HG03060 (cell line): ENCODE measurements around the gene DCLRE1B.

Experiments
- ATAC-seq: cut with Tn5 transposase; IDR thresholded peaks from one replicate; pipeline ENCODE4 v1.9.1; 2021; ENCODE audit warnings: low read depth, moderate number of reproducible peaks; ENCODE audit not compliant: unreplicated experiment

The DCLRE1B gene

DNA sequence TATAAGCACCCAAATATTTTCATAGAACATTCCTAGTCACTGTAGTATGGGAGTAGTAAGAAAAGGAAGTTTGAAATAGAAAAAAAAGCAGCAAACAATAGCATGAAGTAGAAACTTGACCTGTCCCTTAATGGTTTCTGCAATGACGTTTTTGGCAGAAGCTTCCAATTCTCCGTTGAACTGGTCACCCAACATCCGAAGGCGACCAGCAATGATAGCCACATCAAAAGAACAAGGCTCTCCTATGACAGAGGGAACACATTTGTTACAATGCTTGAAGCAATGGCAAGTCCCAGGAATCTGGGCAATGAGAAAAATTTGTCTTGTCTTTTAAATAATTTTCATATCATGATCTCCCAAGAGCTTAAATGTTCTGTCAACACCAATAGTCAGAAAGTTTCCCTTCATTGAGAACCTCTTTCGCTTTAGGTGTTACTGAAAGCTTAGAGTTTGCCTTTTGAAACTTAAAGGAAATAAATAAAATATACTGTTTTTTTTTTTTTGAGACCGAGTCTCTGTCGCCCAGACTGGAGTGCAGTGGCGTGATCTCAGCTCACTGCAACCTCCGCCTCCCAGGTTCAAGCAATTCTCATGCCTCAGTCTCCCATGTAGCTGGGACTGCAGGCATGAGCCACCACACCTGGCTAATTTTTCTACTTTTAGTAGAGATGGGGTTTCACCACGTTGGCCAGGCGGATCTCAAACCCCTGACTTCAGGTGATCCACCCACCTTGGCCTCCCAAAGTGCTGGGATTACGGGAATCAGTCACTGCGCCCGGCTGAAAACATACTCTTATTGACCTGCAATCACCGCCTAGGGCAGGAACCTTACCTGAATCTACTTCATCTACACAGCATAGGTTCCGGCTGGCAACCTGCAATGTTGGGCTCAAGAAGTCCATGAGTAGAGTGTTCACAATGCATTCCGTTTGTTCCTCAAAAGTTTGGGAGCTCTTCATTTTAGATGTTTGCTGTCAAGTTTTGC is 18.4 kb upstream of the DCLRE1B start:
- no peak for ATAC-seq

DNA sequence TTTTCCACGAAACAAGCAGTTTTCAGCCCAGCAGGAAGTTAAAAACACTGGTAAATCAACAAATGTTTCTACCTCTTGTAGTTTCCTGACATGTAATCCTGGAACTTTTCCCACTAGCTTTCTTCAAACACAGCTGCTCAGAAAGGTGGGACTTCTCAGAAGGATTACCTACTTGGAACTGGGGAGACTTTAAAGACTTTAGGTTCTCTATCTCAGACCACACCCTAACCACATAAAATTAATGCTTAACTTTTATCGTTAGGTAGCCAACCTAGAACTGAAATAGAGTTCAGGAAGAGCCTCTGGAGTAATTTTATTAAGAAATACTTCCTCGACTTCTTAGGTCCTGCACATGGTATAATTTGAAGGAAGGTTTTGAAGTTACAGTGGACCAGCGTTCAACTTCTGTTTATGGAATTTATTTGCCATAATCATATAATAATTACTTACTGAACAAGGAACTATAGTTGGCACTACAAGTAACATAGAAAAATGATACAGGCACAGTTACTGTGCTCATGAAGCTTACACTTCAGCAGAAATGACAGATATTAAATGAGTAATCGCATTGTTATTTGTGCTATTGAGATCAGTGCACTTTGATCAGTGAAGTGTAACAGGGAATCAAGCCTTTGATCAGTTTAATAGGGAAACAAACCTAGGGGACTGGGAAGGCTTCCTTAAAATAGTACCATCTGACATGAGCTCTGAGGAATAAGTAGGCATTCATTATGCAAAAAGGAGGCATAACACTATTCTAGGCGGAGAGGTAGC is 17.5 kb upstream of the DCLRE1B start, which contains the start of gene BCL2L15:
Gene BCL2L15 (minus strand): TSS at position 180 of the 774 bp plus-strand sequence. CDS start 206 bp downstream, outside the sequence.
- no peak for ATAC-seq

DNA sequence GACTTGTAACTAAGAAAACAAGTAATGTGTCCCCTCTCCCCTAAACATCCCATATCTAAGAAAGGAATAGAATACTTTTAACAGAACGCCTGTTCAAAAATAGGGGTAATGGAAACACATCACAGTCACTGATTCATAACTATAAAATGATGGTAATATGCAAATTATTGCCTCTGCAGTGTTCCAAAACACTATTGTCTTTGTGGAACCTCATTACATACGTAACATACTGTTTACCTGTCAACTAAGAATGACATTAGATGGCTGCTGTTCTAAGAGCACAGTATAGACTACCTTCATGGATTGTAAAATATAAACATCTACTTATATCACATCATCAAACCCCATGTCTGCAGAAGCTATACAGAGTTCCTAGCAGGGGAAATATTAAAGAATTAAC is 14.3 kb upstream of the DCLRE1B start:
- ATAC-seq, result no peak

DNA sequence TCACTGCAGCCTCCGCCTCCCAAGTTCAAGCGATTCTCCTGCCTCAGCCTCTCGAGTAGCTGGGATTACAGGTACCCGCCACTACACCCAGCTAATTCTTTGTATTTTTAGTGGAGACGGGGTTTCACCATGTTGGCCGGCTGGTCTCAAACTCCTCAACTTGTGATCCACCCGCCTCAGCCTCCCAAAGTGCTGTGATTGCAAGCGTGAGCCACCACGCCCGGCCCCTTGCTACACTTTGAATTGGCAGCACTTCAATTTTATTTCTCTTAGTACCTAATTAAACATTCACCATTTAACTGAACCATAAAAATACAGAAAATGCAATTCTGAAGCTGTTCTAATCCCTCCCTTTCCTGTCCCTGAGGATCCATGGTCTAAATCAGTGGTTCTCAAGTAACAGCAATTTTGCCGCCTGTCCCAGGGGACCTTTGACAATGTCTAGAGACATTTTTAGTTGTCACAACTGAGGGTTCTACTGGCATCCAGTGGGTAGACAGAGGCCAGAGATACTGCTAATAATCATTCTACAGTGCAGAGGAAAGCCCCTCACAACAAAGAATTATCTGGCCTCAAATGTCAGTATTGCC is 13.4 kb upstream of the DCLRE1B start:
- no peak for ATAC-seq

DNA sequence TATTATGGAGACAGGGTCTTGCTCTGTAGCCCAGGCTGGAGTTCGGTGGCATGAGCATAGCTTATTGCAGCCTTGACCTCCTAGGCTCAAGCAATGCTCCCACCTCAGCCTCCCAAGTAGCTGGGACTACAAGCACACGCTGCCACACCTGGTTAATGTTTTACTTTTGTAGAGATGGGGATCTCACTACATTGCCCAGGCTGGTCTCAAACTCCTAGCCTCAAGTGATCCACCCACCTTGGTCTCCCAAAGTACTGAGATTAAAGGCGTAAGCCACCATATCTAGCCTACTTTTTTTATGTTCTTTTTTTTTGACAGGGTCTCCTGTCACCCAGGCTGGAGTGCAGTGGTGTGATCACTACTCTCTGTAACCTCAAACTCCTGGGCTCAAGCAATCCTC is 11.9 kb upstream of the DCLRE1B start:
- ATAC-seq, result no peak

DNA sequence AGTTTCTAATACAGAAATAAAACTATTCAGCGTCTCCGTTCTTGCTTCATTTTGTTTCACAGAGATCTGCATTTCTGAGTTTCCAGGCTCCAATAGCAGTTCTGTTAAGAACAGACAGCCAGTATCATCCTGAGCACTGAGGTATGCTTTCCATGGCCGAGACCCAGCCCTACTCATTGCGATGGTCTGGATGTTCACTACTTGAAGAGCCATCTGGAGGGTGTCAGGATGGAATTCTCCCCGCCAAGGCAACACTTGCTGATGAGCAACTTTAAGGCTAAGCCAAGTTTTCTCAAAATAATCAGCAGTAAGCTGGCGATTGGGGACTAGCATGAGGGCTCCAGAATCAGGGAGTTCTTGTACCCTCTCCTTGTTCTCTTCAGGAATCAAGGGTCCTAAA is 10.0 kb upstream of the DCLRE1B start:
- ATAC-seq, result no peak

DNA sequence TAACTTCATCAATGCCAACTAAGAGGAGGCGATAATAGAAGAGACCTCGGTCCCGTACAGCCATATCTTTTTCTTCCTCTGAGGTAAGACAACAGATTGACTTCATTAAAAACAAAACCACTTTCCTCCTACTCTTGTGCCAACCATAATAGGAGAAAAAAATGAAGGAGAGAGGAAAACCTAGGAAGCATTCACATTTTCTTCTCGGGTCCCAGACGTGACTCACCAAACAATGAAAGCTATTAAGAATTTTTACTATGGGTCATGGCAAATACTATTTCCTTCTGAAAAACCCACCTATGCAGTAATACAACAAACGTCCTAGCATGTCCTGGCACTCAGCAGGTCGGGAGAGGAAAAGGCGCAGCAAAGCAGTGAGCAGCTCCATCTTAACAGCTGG is 9.2 kb upstream of the DCLRE1B start:
- ATAC-seq, result no peak

DNA sequence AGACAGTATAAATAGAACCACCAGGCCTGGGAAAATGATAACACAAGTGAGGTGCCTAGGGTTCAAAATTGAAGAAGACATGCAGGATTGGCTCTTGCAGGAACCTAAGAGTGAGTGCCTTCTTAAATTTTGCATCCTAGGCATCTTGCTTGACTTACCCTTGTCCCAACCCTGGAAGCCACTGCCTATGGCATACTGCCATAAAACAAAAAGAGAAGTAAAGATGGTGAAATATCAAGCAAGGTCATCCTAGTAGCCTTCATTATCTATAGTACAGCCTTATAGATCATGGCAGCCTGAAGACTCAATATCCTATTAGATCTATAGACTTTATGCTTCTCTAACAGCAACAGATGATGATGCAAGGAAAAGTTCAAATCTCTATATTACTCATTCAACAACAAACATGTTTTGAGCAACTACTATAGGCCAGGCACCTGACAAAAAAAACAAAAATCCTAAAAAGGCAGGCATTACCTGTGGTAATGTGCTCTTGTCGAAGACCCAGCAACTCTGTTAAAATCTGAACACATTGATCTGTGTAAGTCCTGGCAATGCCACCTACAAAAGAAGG is 6.8 kb upstream of the DCLRE1B start:
- ATAC-seq, result no peak

DNA sequence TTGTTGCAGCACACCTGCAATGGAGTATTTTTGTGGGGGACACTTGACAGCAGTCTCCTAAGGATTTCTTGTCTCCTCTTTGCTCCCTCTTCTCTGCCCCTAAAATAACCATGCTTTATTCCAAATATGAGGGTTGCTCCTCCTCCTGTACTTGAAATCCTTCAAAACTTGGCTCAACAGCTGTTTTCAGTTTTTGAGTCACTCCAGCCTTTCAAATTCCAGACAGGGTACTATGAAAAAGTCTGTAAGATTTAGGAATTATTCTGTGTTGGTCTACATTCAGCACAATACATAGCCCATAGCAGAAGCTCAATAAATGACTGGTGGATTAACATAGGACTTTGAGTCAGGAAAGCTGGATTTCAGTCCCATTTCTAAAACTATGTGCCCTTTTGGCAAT is 6.0 kb upstream of the DCLRE1B start:
- ATAC-seq, result no peak

DNA sequence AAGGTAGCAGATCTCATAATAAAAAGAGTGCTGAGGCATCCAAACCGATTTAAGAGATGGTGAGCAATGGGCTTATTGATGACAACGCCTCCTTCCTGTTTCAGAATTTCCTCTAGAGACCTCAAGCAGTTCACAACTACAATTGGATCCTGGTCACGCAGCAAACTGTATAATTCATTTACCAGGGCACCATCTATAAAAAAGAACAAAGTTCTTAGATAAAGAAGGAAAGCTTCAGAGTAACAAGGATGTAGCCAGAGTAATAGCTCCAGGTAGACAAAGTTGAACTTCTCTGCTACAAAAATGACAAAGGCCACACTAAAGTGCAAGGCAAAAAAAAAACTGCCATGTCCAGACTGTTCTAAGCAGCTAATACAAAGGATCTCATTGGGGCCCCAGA is 3.9 kb upstream of the DCLRE1B start:
- ATAC-seq, result no peak

DNA sequence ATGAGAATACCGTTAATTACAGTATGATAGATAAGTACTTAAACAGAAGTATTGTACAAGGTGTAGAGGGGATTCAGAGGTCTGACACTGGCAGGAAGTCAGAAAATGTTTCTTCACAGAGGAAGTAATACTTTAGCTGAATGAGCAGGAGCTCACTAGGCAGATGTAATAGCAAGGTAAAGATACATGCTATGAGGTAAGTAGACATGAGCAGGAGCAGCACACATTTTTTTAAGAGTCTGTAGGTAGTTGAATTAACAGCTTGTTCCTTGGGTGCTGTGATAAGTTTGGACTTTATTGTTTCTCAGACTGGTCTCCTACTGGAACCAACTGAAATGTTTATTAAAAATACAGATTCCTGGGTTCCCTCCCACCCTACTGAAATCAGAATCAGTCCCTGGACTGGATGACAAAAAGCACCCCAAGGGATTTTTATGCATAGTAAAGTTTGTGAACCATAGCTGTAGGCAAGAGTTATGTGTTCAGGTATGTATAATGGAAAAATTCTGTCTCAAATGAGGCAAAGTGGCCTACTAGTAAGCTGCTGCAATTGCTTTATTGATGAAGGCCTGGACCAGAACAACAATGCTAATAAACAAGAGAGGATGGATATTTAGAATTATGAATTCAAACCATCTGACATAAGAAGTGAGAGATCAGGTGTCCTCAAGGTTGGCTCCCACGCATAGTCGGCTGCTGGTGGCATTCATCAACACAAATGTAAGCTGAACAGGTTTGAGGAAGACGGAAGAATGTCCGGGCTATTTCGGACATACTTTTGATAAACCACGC is 1.4 kb upstream of the DCLRE1B start:
- no peak for ATAC-seq

DNA sequence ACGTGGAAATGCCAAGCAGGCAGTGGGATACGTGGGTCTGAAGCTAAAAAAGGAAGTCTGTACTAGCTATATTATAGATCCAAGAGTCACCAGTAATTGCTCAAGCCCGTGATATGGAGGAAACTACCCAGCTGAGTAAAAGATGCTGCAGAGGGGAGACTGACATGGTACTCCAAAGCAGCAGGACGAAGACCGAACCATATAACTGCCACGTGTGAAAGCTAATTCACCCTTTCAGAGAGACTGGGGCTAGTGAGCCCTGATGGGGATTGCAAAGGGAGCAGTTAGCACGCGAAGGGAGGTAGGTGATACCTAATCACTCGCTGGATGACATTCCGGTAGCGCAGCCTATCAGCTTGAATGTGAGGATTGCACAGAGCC is 843 bp upstream of the DCLRE1B start:
- no peak for ATAC-seq

DNA sequence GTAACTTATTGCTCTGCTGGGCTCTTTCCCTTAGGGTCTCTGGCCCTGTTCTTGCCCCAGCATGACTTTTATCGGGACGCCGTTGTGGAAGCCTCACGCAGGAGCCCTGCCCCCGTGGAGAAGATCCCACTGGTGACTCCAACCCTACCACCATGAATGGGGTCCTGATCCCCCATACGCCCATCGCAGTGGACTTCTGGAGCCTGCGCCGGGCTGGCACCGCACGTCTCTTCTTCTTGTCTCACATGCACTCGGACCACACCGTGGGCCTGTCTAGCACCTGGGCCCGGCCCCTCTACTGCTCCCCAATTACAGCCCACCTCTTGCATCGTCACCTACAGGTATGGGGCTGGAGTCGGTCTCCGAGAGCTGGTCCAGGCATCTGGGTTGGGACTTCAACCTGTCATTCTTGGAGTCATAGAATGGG is 322 bp downstream of the DCLRE1B start:
- ATAC-seq, result no peak

DNA sequence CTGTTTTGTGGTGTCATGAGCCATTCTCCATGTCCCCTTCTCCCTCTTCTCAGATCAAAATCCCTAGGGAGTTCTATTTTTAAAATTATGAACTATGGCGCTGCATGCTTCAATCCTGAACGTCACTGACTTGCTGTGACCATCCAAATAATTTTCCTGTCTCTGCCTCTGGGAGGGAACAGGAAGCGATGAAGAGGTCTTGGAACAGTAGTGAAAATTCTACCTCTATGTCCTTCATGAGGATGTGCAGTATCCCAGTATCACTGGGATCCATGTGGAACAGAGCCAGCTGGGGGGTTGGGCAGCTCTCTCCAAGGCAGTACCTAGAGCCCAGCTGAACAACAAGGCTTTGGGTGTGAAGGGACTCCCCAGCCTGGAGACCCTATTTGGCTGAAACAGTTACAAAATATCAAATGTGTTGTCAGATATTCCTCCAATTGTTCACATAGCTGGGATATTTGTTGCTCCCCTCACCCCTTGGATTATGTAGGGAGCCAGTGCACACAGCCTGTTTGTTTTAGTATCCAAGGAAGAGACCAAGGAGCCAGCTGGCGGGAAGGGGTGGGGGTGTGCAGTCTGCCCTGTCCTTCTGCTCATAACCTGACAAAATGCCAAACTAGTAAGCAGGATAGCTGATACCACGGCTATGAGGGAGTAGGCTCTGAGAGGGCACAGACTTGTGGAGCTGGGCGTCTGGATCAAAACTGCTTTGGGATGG is 7.6 kb downstream of the DCLRE1B start:
- no peak for ATAC-seq

DNA sequence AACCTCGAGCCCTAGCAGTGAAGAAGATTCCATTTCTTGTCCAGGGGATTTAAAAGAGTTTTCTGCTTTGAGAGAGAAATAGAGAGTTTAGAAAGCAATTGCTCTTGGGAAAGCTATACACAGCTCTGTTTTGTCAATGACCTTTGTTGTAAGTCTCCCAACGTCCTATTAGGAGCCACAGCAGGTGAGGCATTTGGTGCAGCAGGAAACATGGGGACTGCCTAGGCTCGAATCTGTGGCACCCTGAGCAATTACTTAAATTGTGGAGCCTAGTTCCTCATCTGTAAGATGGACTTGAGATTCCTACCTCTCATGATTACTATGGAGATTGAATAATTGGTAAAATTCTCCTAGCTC is 8.2 kb downstream of the DCLRE1B start:
- ATAC-seq, result no peak

DNA sequence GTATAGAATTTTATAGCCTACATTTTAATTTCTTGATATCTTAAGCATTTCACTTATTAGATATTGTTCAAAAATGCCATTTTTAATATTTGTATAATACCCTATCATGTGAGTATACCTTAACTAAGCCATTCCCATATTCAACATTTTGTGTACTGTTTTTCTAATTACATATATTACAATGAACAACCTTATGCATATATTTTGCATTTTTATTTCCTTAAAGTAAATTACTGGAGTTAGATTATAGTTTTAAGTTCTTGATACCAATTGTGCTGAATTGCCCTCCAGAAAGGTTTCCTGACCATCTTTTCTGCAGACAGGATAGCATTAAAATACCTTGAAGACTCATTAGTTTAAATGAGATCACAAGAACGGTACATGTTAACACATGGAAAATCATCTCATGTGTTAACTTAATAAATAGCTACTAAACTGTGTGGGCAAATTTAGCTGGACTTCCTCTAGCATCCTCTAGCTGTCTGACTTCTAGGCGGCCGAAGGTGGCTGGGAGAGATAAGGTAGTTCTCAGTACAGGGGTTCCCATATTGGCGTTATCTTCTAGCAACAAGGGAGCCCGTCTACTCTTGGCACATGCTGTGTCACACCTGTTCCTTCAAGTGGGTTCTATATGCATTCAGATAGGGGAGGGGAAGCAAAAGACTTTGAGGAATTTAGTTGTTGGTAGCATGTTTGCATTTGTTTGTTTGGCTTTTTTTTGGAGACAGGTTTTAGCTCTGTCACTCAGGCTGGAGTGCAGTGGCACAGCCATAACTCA is 8.9 kb downstream of the DCLRE1B start:
- no peak for ATAC-seq

DNA sequence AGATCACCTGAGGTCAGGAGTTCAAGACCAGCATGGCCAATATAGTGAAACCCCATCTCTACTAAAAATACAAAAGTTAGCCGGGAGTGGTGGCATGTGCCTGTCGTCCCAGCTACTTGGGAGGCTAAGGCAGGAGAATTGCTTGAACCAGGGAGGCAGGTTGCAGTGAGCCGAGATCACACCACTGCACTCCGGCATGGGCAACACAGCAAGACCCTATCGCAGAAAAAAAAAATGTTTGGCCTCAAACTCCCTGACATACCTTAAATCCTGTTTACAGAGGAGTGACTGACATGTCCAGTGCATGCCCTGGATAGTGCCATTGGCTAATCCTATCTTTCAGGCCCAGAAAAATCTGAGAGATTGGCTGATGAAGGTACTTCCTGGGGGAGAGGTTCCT is 11.8 kb downstream of the DCLRE1B start:
- no peak for ATAC-seq

DNA sequence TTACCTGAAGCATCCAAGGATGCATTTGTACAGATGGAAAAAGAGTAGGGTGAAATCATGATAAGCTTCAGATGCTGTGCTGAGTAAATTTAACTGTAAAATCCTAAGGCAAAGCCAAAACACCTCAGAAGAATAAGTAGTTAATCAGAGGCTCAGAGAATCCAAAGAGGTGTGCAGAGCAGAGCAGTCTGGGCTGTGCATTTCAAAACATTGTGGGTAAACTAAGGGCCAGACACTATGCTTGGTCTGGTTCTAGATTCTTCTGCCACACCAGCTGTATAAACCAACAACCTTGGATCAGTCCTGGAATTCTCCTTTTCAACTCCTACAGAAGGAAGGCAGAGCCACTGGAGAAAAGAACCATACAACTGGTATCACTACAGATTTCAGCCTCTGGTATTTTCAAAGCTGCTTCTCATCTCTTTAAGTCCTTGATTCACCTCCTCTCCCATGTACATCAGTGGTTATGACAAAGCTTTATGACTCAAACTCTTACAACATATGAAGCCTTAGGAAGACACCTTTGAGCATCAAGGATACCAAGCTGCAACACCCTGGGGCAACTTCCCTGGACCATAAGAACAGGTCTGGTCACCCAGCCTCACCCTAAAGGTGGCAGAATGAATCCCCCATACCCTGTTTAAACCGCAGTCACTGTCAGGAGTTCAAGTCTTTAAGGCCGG is 12.4 kb downstream of the DCLRE1B start:
- ATAC-seq, result no peak
